Progenitor cell of endocrine pancreas (in vitro differentiated cells): ENCODE data around the gene ACTL6B. TPM values are rescaled to one million over a fixed set of nuclear protein-coding genes. Genes with fewer than 3 reads are reported as not detected.
"Not testable (repeated sequence)": the region's sequence is repeated elsewhere in the genome, so short reads cannot be mapped to it uniquely, and the experiment has no call there.

ENCODE experiments used
- DNase-seq: peaks from one replicate; pipeline ENCODE4 v3.0.0; 2021; ENCODE audit warnings: low spot score; ENCODE audit not compliant: unreplicated experiment
- H3K27ac Mint-ChIP-seq: 2 replicates; pipeline ENCODE4 v1.8.0; 2021; ENCODE audit warnings: mild to moderate bottlenecking, moderate library complexity, mixed read lengths
- H3K27me3 Mint-ChIP-seq: 2 replicates; pipeline ENCODE4 v1.8.0; 2021; ENCODE audit warnings: mixed read lengths
- H3K36me3 Mint-ChIP-seq: 2 replicates; pipeline ENCODE4 v1.8.0; 2022; ENCODE audit warnings: mixed read lengths; ENCODE audit not compliant: insufficient read depth
- H3K4me1 Mint-ChIP-seq: 2 replicates; pipeline ENCODE4 v1.8.0; 2021; ENCODE audit warnings: low read depth, mixed read lengths
- H3K4me3 Mint-ChIP-seq: 2 replicates; pipeline ENCODE4 v1.8.0; 2021; ENCODE audit warnings: low read depth, mild to moderate bottlenecking, moderate library complexity, mixed read lengths
- H3K9me3 Mint-ChIP-seq: 2 replicates; pipeline ENCODE4 v1.8.0; 2021; ENCODE audit warnings: low read depth, mixed read lengths
- CTCF ChIP-seq: fragments of 200-600 bp; sonication (generic); IDR thresholded peaks from one replicate; pipeline ENCODE4 v1.5.0; 2021; ENCODE audit warnings: antibody characterized with exemption, mild to moderate bottlenecking; ENCODE audit not compliant: unreplicated experiment
- long read RNA-seq: library from polyadenylated mRNA; unstranded; transcript quantifications from one replicate; pipeline ENCODE4 v2.0.0, GENCODE V29; 2020
- total RNA-seq: library from RNA; stranded (reverse); gene quantifications from 2 replicates; pipeline ENCODE4 v1.2.1, GENCODE V29; 2021

Gene ACTL6B
- total RNA-seq: 4.1 and 4.2 TPM in 2 replicates
- long read RNA-seq: 0 reads

- Mint-ChIP-seq H3K27me3 (peaks cover 46% of the 10 kb centered on the region), H3K36me3 (no peaks in the 10 kb centered on the region), H3K27ac (no peak within 1 kb of the TSS), H3K4me1 (no peaks in the 10 kb centered on the region), H3K4me3 (no peak within 1 kb of the TSS), H3K9me3 (no peaks in the 10 kb centered on the region)
- DNase-seq: peak; percentile 62
- no peak for TF ChIP-seq CTCF
Measured at GRCh38 chr7:100655908-100656674, at the start of gene ACTL6B. ACTL6B (minus strand) TSS chr7:100656448; CDS start chr7:100656354, 94 bp downstream.

- peak; percentile 89 for DNase-seq
- Mint-ChIP-seq H3K4me3 (peak overlapping the region; percentile 95), H3K4me1 (peaks cover 10% of the 10 kb centered on the region), H3K9me3 (no peaks in the 10 kb centered on the region), H3K27me3 (peaks cover 2% of the 10 kb centered on the region), H3K27ac (peak overlapping the region; percentile 96), H3K36me3 (peaks cover 2% of the 10 kb centered on the region)
- peak; percentile 96 for TF ChIP-seq CTCF
Measured at GRCh38 chr7:100705320-100705752, 49.1 kb upstream of the ACTL6B start.

- H3K27ac Mint-ChIP-seq: peak overlapping the region; percentile 17
- H3K4me3 Mint-ChIP-seq, DNase-seq, H3K9me3 Mint-ChIP-seq, H3K4me1 Mint-ChIP-seq, H3K36me3 Mint-ChIP-seq: not testable (repeated sequence)
- peaks cover 13% of the 10 kb centered on the region for H3K27me3 Mint-ChIP-seq
Measured at GRCh38 chr7:100701089-100701488, 44.8 kb upstream of the ACTL6B start.

GRCh38 chr7:100699018-100699417, 42.8 kb upstream of the ACTL6B start:
- Mint-ChIP-seq H3K9me3 (no peaks in the 10 kb centered on the region), H3K4me3 (no peak overlapping the region), H3K4me1 (no peaks in the 10 kb centered on the region), H3K36me3 (no peaks in the 10 kb centered on the region), H3K27me3 (peaks cover 18% of the 10 kb centered on the region), H3K27ac (no peak overlapping the region)
- DNase-seq: no peak
- no peak for TF ChIP-seq CTCF

GRCh38 chr7:100696123-100696521, 39.9 kb upstream of the ACTL6B start:
- no peak overlapping the region for H3K27ac Mint-ChIP-seq
- peak overlapping the region; percentile 70 for H3K4me3 Mint-ChIP-seq
- DNase-seq: no peak
- peaks cover 16% of the 10 kb centered on the region for H3K4me1 Mint-ChIP-seq
- H3K27me3 Mint-ChIP-seq: peaks cover 16% of the 10 kb centered on the region
- H3K9me3 Mint-ChIP-seq: no peaks in the 10 kb centered on the region
- no peak for TF ChIP-seq CTCF
- H3K36me3 Mint-ChIP-seq: no peaks in the 10 kb centered on the region
